Activated CD4-positive, alpha-beta T cell treated with anti-CD3 and anti-CD28 coated beads, Interleukin-2, amount 10 ng/mL, durations not matched to agents 7 days and 5 days (primary cell): Measurements from ENCODE around the gene NRCAM. TPM values are rescaled to one million over a fixed set of nuclear protein-coding genes. Genes with fewer than 3 reads are reported as not detected.

Experiments
- CTCF ChIA-PET: fragments of 350-600 bp; sonication (Branson Sonifier 250); formaldehyde crosslinking; loops from one replicate; lab custom pipeline; 2021; ENCODE audit warnings: antibody characterized with exemption; lab: Charles Lee
- POLR2A ChIA-PET: fragments of 350-600 bp; sonication (Branson Sonifier 250); formaldehyde crosslinking; loops from one replicate; lab custom pipeline; 2021; ENCODE audit warnings: antibody characterized with exemption; lab: Charles Lee
- DNase-seq: peaks from one replicate; pipeline ENCODE4 v3.0.0-alpha.2; 2020
- H3K27ac Mint-ChIP-seq: one replicate; pipeline ENCODE4 v1.8.0; 2021; ENCODE audit warnings: mild to moderate bottlenecking, moderate library complexity, mixed read lengths
- H3K27me3 Mint-ChIP-seq: one replicate; pipeline ENCODE4 v1.8.0; 2021; ENCODE audit warnings: mixed read lengths
- H3K36me3 Mint-ChIP-seq: one replicate; pipeline ENCODE4 v1.8.0; 2021; ENCODE audit warnings: low read depth, mixed read lengths
- H3K4me1 Mint-ChIP-seq: one replicate; pipeline ENCODE4 v1.8.0; 2021; ENCODE audit warnings: mixed read lengths
- H3K4me3 Mint-ChIP-seq: one replicate; pipeline ENCODE4 v1.8.0; 2021; ENCODE audit warnings: mild to moderate bottlenecking, moderate library complexity, mixed read lengths
- H3K9me3 Mint-ChIP-seq: one replicate; pipeline ENCODE4 v1.8.0; 2021; ENCODE audit warnings: mixed read lengths
- total RNA-seq, 2 experiments: library from RNA; stranded (reverse); gene quantifications; one replicate each; pipeline ENCODE4 v1.2.3, GENCODE V29; 2021

The NRCAM gene
- total RNA-seq, 2 experiments from 2014 or later, result 0.12 to 0.46 TPM

GRCh38 chr7:108436906-108437305 is 19.3 kb downstream of the NRCAM start:
- no peaks in the 10 kb centered on the region for H3K36me3 Mint-ChIP-seq

DNA sequence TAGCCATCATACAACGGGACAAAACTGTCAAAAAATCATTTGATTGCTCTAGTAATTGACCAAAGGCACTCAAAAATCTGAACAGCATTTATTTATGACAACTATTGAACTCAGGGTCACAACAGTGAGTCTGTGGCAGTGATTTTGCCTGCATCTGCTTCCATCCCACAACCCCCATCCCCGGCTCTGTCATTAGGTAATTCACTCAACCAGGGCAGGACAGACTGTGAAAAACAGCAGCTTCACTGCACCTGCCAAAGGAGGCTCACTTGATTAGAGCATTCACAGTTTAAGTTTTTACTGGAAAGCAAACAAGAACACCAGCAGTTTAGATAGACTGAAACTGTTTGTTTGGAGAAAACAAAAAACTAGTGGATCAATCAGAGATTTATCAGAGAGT is 22.2 kb downstream of the NRCAM start:
- CTCF ChIA-PET, result interaction anchor here (1.1 kb wide), 1 partner anchor 22 kb away, joined by 3 read pairs; no protein-coding TSS in a partner anchor
- POLR2A ChIA-PET, result no interaction called here

More at GRCh38 chr7:108436906-108437305, 19.3 kb downstream of the NRCAM start:
- Mint-ChIP-seq H3K9me3 (no peaks in the 10 kb centered on the region), H3K27me3 (peaks cover 3% of the 10 kb centered on the region), H3K4me3 (no peak overlapping the region), H3K27ac (no peak overlapping the region), H3K4me1 (peaks cover 2% of the 10 kb centered on the region)
- ChIA-PET POLR2A (no interaction called here), CTCF (no interaction called here)
- no peak for DNase-seq

DNA sequence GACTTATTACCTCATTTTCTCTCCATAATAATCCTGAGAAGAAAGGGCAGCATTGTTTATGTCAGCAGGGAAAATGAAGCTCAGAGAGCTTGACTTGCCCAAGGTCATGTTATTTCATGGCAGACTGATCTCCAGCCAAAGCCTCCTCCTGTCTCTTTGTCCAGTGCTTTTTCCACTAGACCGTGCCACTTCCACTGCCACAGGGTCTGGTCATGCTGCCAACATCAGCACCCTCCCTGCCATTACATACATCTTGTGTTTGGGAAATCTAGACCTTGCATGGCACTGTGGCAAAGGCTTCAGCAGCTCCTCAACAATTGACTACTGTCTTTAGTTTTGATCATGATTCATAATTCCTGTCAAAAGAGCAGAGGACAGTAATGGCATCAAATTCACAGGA is 25.1 kb downstream of the NRCAM start:
- Mint-ChIP-seq H3K4me3 (no peak overlapping the region), H3K36me3 (no peaks in the 10 kb centered on the region), H3K9me3 (no peaks in the 10 kb centered on the region), H3K27ac (no peak overlapping the region), H3K4me1 (peaks cover 2% of the 10 kb centered on the region), H3K27me3 (peaks cover 4% of the 10 kb centered on the region)
- DNase-seq, result no peak
- ChIA-PET POLR2A (no interaction called here), CTCF (interaction anchor here (0.6 kb wide), 2 partner anchors 16 to 250 kb away, joined by 3 to 6 read pairs; no protein-coding TSS in a partner anchor)

More for the DNA sequence above, 22.2 kb downstream of the NRCAM start:
- Mint-ChIP-seq H3K9me3 (no peaks in the 10 kb centered on the region), H3K36me3 (no peaks in the 10 kb centered on the region), H3K4me1 (peaks cover 2% of the 10 kb centered on the region), H3K4me3 (no peak overlapping the region), H3K27me3 (peaks cover 5% of the 10 kb centered on the region), H3K27ac (no peak overlapping the region)
- DNase-seq, result no peak

GRCh38 chr7:108430664-108431063 is 25.6 kb downstream of the NRCAM start:
- POLR2A ChIA-PET, result no interaction called here
- Mint-ChIP-seq H3K36me3 (no peaks in the 10 kb centered on the region), H3K4me3 (no peak overlapping the region), H3K4me1 (peaks cover 2% of the 10 kb centered on the region), H3K9me3 (no peaks in the 10 kb centered on the region), H3K27me3 (peaks cover 4% of the 10 kb centered on the region), H3K27ac (no peak overlapping the region)
- DNase-seq, result no peak
- CTCF ChIA-PET, result no interaction called here

DNA sequence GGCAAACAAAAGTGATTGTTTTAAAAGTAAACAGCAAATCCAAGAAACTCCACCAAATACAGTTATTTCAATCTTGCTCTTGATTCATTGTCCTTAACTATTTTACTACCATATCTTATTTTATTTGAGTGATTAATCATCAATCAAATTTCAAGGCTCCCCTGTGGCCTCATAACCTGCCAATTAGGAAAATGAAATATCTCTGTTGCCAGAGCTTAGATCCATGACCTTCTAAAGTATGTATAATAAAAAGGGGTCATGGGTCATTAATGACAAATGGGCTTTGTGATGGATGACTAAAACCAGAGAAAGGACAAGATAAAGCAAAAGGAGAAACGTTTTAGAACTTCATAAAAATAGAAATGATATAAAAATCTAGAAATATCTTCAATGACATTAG is 28.5 kb downstream of the NRCAM start:
- POLR2A ChIA-PET, result no interaction called here
- peaks cover 3% of the 10 kb centered on the region for H3K4me1 Mint-ChIP-seq
- no peak overlapping the region for H3K4me3 Mint-ChIP-seq
- CTCF ChIA-PET, result no interaction called here
- H3K27me3 Mint-ChIP-seq, result peaks cover 5% of the 10 kb centered on the region
- DNase-seq, result no peak
- H3K36me3 Mint-ChIP-seq, result no peaks in the 10 kb centered on the region
- no peaks in the 10 kb centered on the region for H3K9me3 Mint-ChIP-seq
- H3K27ac Mint-ChIP-seq, result no peak overlapping the region

DNA sequence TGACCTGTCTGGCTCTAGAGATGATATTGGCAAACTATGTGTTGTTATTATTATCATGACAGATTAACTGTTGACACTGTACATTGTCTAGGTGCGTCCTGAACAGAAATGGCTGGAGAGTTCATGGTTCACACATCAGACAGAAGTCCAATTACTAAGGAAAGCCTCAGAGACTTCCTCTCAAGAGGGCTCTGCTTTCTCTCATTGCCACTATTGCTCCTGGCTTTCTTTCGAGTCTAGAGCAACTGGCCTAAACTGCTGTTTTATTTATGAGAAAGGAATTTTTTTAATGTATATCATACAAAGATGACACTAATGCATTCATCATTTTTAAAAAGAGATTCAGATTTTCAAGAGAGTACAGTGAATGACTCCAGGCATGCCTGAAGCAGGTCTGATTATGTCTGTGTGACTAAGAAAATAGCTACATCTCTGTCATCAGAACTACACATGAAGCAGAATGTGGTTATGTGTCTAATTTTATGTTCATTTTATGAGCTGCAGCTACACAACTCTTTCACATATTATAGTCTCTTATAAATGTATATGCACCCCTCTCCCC is 30.4 kb downstream of the NRCAM start:
- POLR2A ChIA-PET, result no interaction called here

DNA sequence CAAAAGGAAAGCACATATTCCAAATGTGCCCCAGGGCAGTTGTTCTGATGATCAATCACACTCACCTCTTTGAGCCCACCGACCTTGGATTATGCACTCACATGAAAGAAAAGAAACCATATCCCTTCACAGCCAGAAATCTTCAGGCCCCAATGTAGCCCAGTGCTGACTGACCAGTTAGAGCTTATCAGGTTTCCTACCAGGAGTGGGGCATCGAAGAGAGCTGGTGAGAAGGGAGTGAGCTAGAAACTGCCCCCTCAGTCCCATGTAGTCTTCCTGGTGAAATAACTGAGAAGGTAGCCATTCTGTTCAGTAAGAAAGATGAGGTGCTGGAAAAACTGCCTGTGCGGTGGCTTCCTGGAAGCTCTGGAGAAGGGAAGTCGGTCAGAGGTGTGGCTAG is 32.2 kb downstream of the NRCAM start:
- POLR2A ChIA-PET, result no interaction called here
- Mint-ChIP-seq H3K9me3 (no peaks in the 10 kb centered on the region), H3K27me3 (peaks cover 15% of the 10 kb centered on the region), H3K27ac (no peak overlapping the region), H3K4me3 (no peak overlapping the region), H3K36me3 (no peaks in the 10 kb centered on the region), H3K4me1 (peaks cover 5% of the 10 kb centered on the region)
- CTCF ChIA-PET, result no interaction called here
- no peak for DNase-seq

More for the DNA sequence above, 30.4 kb downstream of the NRCAM start:
- Mint-ChIP-seq H3K4me1 (peaks cover 3% of the 10 kb centered on the region), H3K36me3 (no peaks in the 10 kb centered on the region), H3K9me3 (no peaks in the 10 kb centered on the region), H3K4me3 (no peak overlapping the region), H3K27ac (no peak overlapping the region), H3K27me3 (peaks cover 10% of the 10 kb centered on the region)
- no peak for DNase-seq
- CTCF ChIA-PET, result no interaction called here

- POLR2A ChIA-PET, result no interaction called here
Measured at GRCh38 chr7:108423089-108423989, 32.9 kb downstream of the NRCAM start.

GRCh38 chr7:108421720-108422331 is 34.4 kb downstream of the NRCAM start:
- CTCF ChIA-PET, result no interaction called here
- Mint-ChIP-seq H3K4me1 (peaks cover 7% of the 10 kb centered on the region), H3K27ac (no peak overlapping the region), H3K27me3 (peaks cover 18% of the 10 kb centered on the region), H3K4me3 (no peak overlapping the region), H3K9me3 (no peaks in the 10 kb centered on the region), H3K36me3 (no peaks in the 10 kb centered on the region)
- POLR2A ChIA-PET, result no interaction called here
- DNase-seq, result no peak

More at GRCh38 chr7:108423089-108423989, 32.9 kb downstream of the NRCAM start:
- H3K4me1 Mint-ChIP-seq, result peaks cover 5% of the 10 kb centered on the region
- no peak overlapping the region for H3K4me3 Mint-ChIP-seq
- H3K27ac Mint-ChIP-seq, result no peak overlapping the region
- no peaks in the 10 kb centered on the region for H3K9me3 Mint-ChIP-seq
- H3K36me3 Mint-ChIP-seq, result no peaks in the 10 kb centered on the region
- peaks cover 18% of the 10 kb centered on the region for H3K27me3 Mint-ChIP-seq
- no peak for DNase-seq
- CTCF ChIA-PET, result no interaction called here

GRCh38 chr7:108419961-108420908 is 36.0 kb downstream of the NRCAM start:
- ChIA-PET CTCF (interaction anchor here (1.1 kb wide), 1 partner anchor 72 kb away, joined by 3 read pairs; no protein-coding TSS in a partner anchor), POLR2A (no interaction called here)
- Mint-ChIP-seq H3K27me3 (peaks cover 18% of the 10 kb centered on the region), H3K4me1 (peaks cover 19% of the 10 kb centered on the region), H3K9me3 (no peaks in the 10 kb centered on the region), H3K4me3 (no peak overlapping the region), H3K27ac (no peak overlapping the region), H3K36me3 (no peaks in the 10 kb centered on the region)
- no peak for DNase-seq

GRCh38 chr7:108418946-108419345 is 37.3 kb downstream of the NRCAM start:
- POLR2A ChIA-PET, result no interaction called here
- CTCF ChIA-PET, result no interaction called here

GRCh38 chr7:108417926-108418325 is 38.3 kb downstream of the NRCAM start:
- peaks cover 17% of the 10 kb centered on the region for H3K4me1 Mint-ChIP-seq
- CTCF ChIA-PET, result no interaction called here

More at GRCh38 chr7:108418946-108419345, 37.3 kb downstream of the NRCAM start:
- H3K27ac Mint-ChIP-seq, result no peak overlapping the region
- no peaks in the 10 kb centered on the region for H3K36me3 Mint-ChIP-seq
- peaks cover 20% of the 10 kb centered on the region for H3K4me1 Mint-ChIP-seq
- peaks cover 22% of the 10 kb centered on the region for H3K27me3 Mint-ChIP-seq
- no peak overlapping the region for H3K4me3 Mint-ChIP-seq
- H3K9me3 Mint-ChIP-seq, result no peaks in the 10 kb centered on the region
- no peak for DNase-seq

More at GRCh38 chr7:108417926-108418325, 38.3 kb downstream of the NRCAM start:
- POLR2A ChIA-PET, result no interaction called here
- DNase-seq, result no peak
- H3K27ac Mint-ChIP-seq, result no peak overlapping the region
- no peaks in the 10 kb centered on the region for H3K9me3 Mint-ChIP-seq
- H3K36me3 Mint-ChIP-seq, result no peaks in the 10 kb centered on the region
- peaks cover 22% of the 10 kb centered on the region for H3K27me3 Mint-ChIP-seq
- no peak overlapping the region for H3K4me3 Mint-ChIP-seq
